Stimulated activated CD8-positive, alpha-beta memory T cell treated with anti-CD3 and anti-CD28 coated beads, Interleukin-15, amount 100 ng/mL, for 48 hours (primary cell): ENCODE data around the gene SETD2.
A peak's percentile ranks its signal among the peaks of the same experiment; 100 is the strongest.
"Not testable (repeated sequence)": the region's sequence is repeated elsewhere in the genome, so short reads cannot be mapped to it uniquely, and the experiment has no call there.

Source experiments
- DNase-seq, 2 donors: peaks; one replicate each; pipeline ENCODE4 v3.0.0-alpha.2; 2020; ENCODE audit warnings: low read depth in 2 of 2

Gene SETD2

GRCh38 chr3:47164007-47164881 lies at the start of gene SETD2:
Gene SETD2 (minus strand): TSS chr3:47164113. CDS start chr3:47163924, 189 bp downstream.
- peak; percentile 81 for DNase-seq

- DNase-seq = no peak
These were observed 47.0 kb upstream of the SETD2 start for GRCh38 chr3:47210863-47211405.

GRCh38 chr3:47206022-47206421 lies 42.1 kb upstream of the SETD2 start:
- DNase-seq = not testable (repeated sequence)

GRCh38 chr3:47204875-47205274 lies 41.0 kb upstream of the SETD2 start:
- no peak for DNase-seq

GRCh38 chr3:47202542-47202941 lies 38.6 kb upstream of the SETD2 start:
- DNase-seq = no peak

GRCh38 chr3:47197287-47197686 lies 33.4 kb upstream of the SETD2 start:
- DNase-seq = no peak

GRCh38 chr3:47194994-47195393 lies 31.1 kb upstream of the SETD2 start:
- no peak for DNase-seq

GRCh38 chr3:47193871-47194859 lies 30.3 kb upstream of the SETD2 start:
- DNase-seq = no peak

- no peak for DNase-seq
These were observed 22.4 kb upstream of the SETD2 start for GRCh38 chr3:47186285-47186684.

GRCh38 chr3:47181685-47182084 lies 17.8 kb upstream of the SETD2 start:
- DNase-seq = not testable (repeated sequence)

GRCh38 chr3:47180011-47180410 lies 16.1 kb upstream of the SETD2 start:
- DNase-seq = not testable (repeated sequence)

GRCh38 chr3:47176582-47176981 lies 12.7 kb upstream of the SETD2 start:
- DNase-seq = no peak

- peak; percentile 20 to 33 for DNase-seq
These were observed 525 bp downstream of the SETD2 start for GRCh38 chr3:47163169-47164006.

GRCh38 chr3:47162697-47163168 lies 1.2 kb downstream of the SETD2 start:
- no peak for DNase-seq

GRCh38 chr3:47161983-47162696 lies 1.8 kb downstream of the SETD2 start:
- no peak for DNase-seq

GRCh38 chr3:47159820-47160219 lies 4.1 kb downstream of the SETD2 start:
- DNase-seq = no peak

- DNase-seq = no peak
These were observed 5.7 kb downstream of the SETD2 start for GRCh38 chr3:47158208-47158607.

GRCh38 chr3:47156396-47156795 lies 7.5 kb downstream of the SETD2 start:
- DNase-seq = no peak

- DNase-seq = no peak
These were observed 11.3 kb downstream of the SETD2 start for GRCh38 chr3:47152578-47152977.

- DNase-seq = no peak
These were observed 12.1 kb downstream of the SETD2 start for GRCh38 chr3:47151836-47152235.
